H1 (cell line): Measurements from ENCODE around the gene CUX1. TPM values are rescaled to one million over a fixed set of nuclear protein-coding genes. Genes with fewer than 3 reads are reported as not detected.

ENCODE experiments used
- CTCF ChIA-PET: fragments of 300-600 bp; sonication (Branson Sonifier 250); formaldehyde crosslinking; loops from one replicate; lab custom pipeline; 2021; ENCODE audit not compliant: partially characterized antibody; lab: Charles Lee
- POLR2A ChIA-PET: fragments of 300-600 bp; sonication (Branson Sonifier 250); formaldehyde crosslinking; loops from one replicate; lab custom pipeline; 2021; ENCODE audit warnings: inconsistent platforms; ENCODE audit not compliant: partially characterized antibody; lab: Charles Lee
- DNase-seq, 2 experiments: peaks; one replicate each; pipeline versions ENCODE4 v3.0.0 to v3.0.0-alpha.2; 2010 to 2022; ENCODE audit warnings: low spot score in 2 of 2, low read depth in 1 of 2, mixed read lengths in 1 of 2
- FAIRE-seq: peaks from 2 replicates; lab custom pipeline; 2011; peaks lifted over from hg19 to GRCh38; lab: Jason Lieb, UNC
- H2AFZ ChIP-seq: 2 replicates; pipeline ENCODE4 v1.8.1; 2012; ENCODE audit warnings: low read length, inconsistent platforms
- H2AK5ac ChIP-seq: 2 replicates; pipeline ENCODE4 v1.6.1; 2013; ENCODE audit warnings: low read depth, low read length
- H2BK120ac ChIP-seq: replicated peaks from 2 replicates; pipeline ENCODE3; 2013; ENCODE audit warnings: low read depth, low read length, inconsistent platforms
- H2BK12ac ChIP-seq: 2 replicates; pipeline ENCODE4 v1.6.1; 2013; ENCODE audit warnings: low read depth, low read length
- H2BK15ac ChIP-seq: 2 replicates; pipeline ENCODE4 v1.6.1; 2013; ENCODE audit warnings: low read length
- H2BK20ac ChIP-seq: 2 replicates; pipeline ENCODE4 v1.6.1; 2013; ENCODE audit warnings: low read length
- H2BK5ac ChIP-seq: 2 replicates; pipeline ENCODE4 v1.6.1; 2013; ENCODE audit warnings: low read depth, low read length
- H3K14ac ChIP-seq: 2 replicates; pipeline ENCODE4 v1.6.1; 2013; ENCODE audit warnings: inconsistent platforms; ENCODE audit not compliant: insufficient read length
- H3K18ac ChIP-seq: 2 replicates; pipeline ENCODE4 v1.6.1; 2013; ENCODE audit warnings: low read length; ENCODE audit errors: extremely low read depth
- H3K23ac ChIP-seq: 2 replicates; pipeline ENCODE4 v1.6.1; 2013; ENCODE audit warnings: inconsistent platforms; ENCODE audit not compliant: insufficient read length
- H3K23me2 ChIP-seq: 2 replicates; pipeline ENCODE4 v1.6.1; 2013; ENCODE audit warnings: low read depth, low read length
- H3K27ac ChIP-seq: 2 replicates; pipeline ENCODE4 v1.6.1; 2011; ENCODE audit warnings: low read depth, low read length, inconsistent platforms
- H3K27me3 ChIP-seq, 4 experiments: replicated peaks in 1 of 4; 1 replicate in 1 of 4; 2 replicates in 3 of 4; pipeline versions ENCODE4 v1.6.1 to v1.8.1; 2011 to 2013; ENCODE audit warnings: low read length in 3 of 4, mild to moderate bottlenecking in 3 of 4, inconsistent platforms in 2 of 4, mixed read lengths in 2 of 4, moderate library complexity in 1 of 4; ENCODE audit not compliant: control insufficient read depth in 3 of 4, insufficient read depth in 3 of 4; ENCODE audit errors: extremely low read depth in 1 of 4
- H3K36me3 ChIP-seq, 4 experiments: 2 replicates each; pipeline versions ENCODE4 v1.6.1 to v1.8.1; 2011 to 2013; ENCODE audit warnings: mild to moderate bottlenecking in 4 of 4, low read length in 3 of 4, moderate library complexity in 2 of 4, control low read depth in 1 of 4, inconsistent platforms in 1 of 4; ENCODE audit not compliant: insufficient read depth in 4 of 4, control insufficient read depth in 2 of 4
- H3K4ac ChIP-seq: replicated peaks from 2 replicates; pipeline ENCODE3; 2013; ENCODE audit warnings: low read length, low read depth, mixed read lengths, inconsistent platforms; ENCODE audit not compliant: insufficient read length
- H3K4me1 ChIP-seq, 4 experiments: replicated peaks in 1 of 4; 1 replicate in 1 of 4; 2 replicates in 3 of 4; pipeline versions ENCODE4 v1.6.1 to v1.8.1; 2011 to 2013; ENCODE audit warnings: low read length in 3 of 4, inconsistent platforms in 2 of 4, mixed read lengths in 1 of 4; ENCODE audit not compliant: insufficient read depth in 4 of 4, control insufficient read depth in 3 of 4
- H3K4me2 ChIP-seq, 2 experiments: 2 replicates each; pipeline versions ENCODE4 v1.6.1 to v1.8.1; 2011 to 2013; ENCODE audit warnings: low read depth in 2 of 2, low read length in 2 of 2, control low read depth in 1 of 2, inconsistent platforms in 1 of 2, mild to moderate bottlenecking in 1 of 2; ENCODE audit not compliant: insufficient read depth in 1 of 2
- H3K4me3 ChIP-seq, 4 experiments: fragments of 200-600, 300-600 bp in 1 of 4; sonication (generic), shearing (Covaris generic), sonication (Bioruptor Twin) in 1 of 4; 2 replicates each; pipeline versions ENCODE4 v1.5.1 to v1.8.1; 2011 to 2016; ENCODE audit warnings: low read length in 4 of 4, low read depth in 3 of 4, control low read depth in 2 of 4, inconsistent platforms in 2 of 4, mild to moderate bottlenecking in 2 of 4, mixed read lengths in 1 of 4, moderate library complexity in 1 of 4; ENCODE audit not compliant: insufficient read depth in 2 of 4; ENCODE audit errors: extremely low read depth in 1 of 4
- H3K56ac ChIP-seq: replicated peaks from 2 replicates; pipeline ENCODE3; 2013; ENCODE audit warnings: low read depth, mild to moderate bottlenecking, mixed read lengths, low read length, inconsistent platforms; ENCODE audit not compliant: insufficient read length
- H3K79me1 ChIP-seq: 2 replicates; pipeline ENCODE4 v1.6.1; 2013; ENCODE audit warnings: low read depth, low read length, control low read depth
- H3K79me2 ChIP-seq, 2 experiments: 2 replicates each; pipeline versions ENCODE4 v1.6.1 to v1.8.1; 2012 to 2013; ENCODE audit warnings: low read length in 2 of 2, mild to moderate bottlenecking in 2 of 2, inconsistent platforms in 1 of 2; ENCODE audit not compliant: insufficient read depth in 2 of 2, control insufficient read depth in 1 of 2
- H3K9ac ChIP-seq, 4 experiments: replicated peaks in 1 of 4; 1 replicate in 1 of 4; 2 replicates in 3 of 4; pipeline versions ENCODE4 v1.6.1 to v1.8.1; 2011 to 2013; ENCODE audit warnings: low read depth in 3 of 4, low read length in 3 of 4, control low read depth in 2 of 4, mild to moderate bottlenecking in 2 of 4, moderate library complexity in 2 of 4, inconsistent platforms in 1 of 4; ENCODE audit errors: extremely low read depth in 1 of 4
- H3K9me3 ChIP-seq, 2 experiments: 2 replicates each; pipeline versions ENCODE4 v1.6.1 to v1.8.1; 2012 to 2013; ENCODE audit warnings: mild to moderate bottlenecking in 2 of 2, moderate library complexity in 2 of 2, control low read depth in 1 of 2, inconsistent platforms in 1 of 2, low read depth in 1 of 2, low read length in 1 of 2, mixed read lengths in 1 of 2; ENCODE audit not compliant: insufficient read depth in 2 of 2
- H4K20me1 ChIP-seq, 2 experiments: replicated peaks in 1 of 2; 2 replicates each; pipeline versions ENCODE3 to v1.8.1; 2011 to 2013; ENCODE audit warnings: inconsistent platforms in 2 of 2, low read length in 2 of 2, mild to moderate bottlenecking in 1 of 2; ENCODE audit not compliant: insufficient read depth in 2 of 2, control insufficient read depth in 1 of 2
- H4K5ac ChIP-seq: 2 replicates; pipeline ENCODE4 v1.6.1; 2013; ENCODE audit warnings: low read length, low read depth, mixed read lengths, inconsistent platforms; ENCODE audit not compliant: insufficient read length
- H4K8ac ChIP-seq: 2 replicates; pipeline ENCODE4 v1.8.0; 2013; ENCODE audit warnings: mild to moderate bottlenecking, moderate library complexity, low read length, inconsistent platforms; ENCODE audit not compliant: insufficient read depth; ENCODE audit errors: extremely low read depth
- H4K91ac ChIP-seq: replicated peaks from 2 replicates; pipeline ENCODE3; 2013; ENCODE audit warnings: low read length, mixed read lengths, inconsistent platforms; ENCODE audit not compliant: insufficient read length
- EGR1 ChIP-seq: IDR thresholded peaks from 2 replicates; pipeline ENCODE4 v1.6.1; 2011; ENCODE audit warnings: low read depth, low read length, borderline replicate concordance
- FOSL1 ChIP-seq: IDR thresholded peaks from 2 replicates; pipeline ENCODE4 v1.6.1; 2011; ENCODE audit warnings: mild to moderate bottlenecking, low read depth, low read length, moderate library complexity; ENCODE audit not compliant: insufficient read depth
- HDAC2 ChIP-seq, 2 experiments: fragments of 300-600 bp in 1 of 2; sonication (generic) in 1 of 2; IDR thresholded peaks; 2 replicates each; pipeline ENCODE4 v1.6.1; 2011 to 2012; ENCODE audit warnings: low read depth in 2 of 2, low read length in 2 of 2, mild to moderate bottlenecking in 2 of 2, moderate library complexity in 2 of 2, borderline replicate concordance in 1 of 2, inconsistent platforms in 1 of 2
- KDM1A ChIP-seq: fragments of 200-600, 300-600 bp; sonication (generic); IDR thresholded peaks from 2 replicates; pipeline ENCODE4 v1.7.1; 2016; ENCODE audit warnings: mild to moderate bottlenecking, low read length, borderline replicate concordance
- POU5F1 ChIP-seq: IDR thresholded peaks from 2 replicates; pipeline ENCODE4 v1.6.1; 2011; ENCODE audit warnings: low read depth, mild to moderate bottlenecking, low read length, moderate library complexity
- SAP30 ChIP-seq: fragments of 300-600 bp; sonication (generic); IDR thresholded peaks from 2 replicates; pipeline ENCODE4 v1.7.1; 2012; ENCODE audit warnings: low read length, moderate library complexity, mild to moderate bottlenecking, inconsistent platforms; ENCODE audit not compliant: insufficient read depth, insufficient replicate concordance
- TEAD4 ChIP-seq: IDR thresholded peaks from 2 replicates; pipeline ENCODE4 v1.6.1; 2012; ENCODE audit warnings: low read depth, low read length, inconsistent platforms, mixed read lengths
- WGBS, 2 experiments: shearing (Covaris generic) in 1 of 2; methylation state at CpG; one replicate each; pipeline versions ENCODE4 v1.1.6 to v1.1.7; 2013 to 2015; ENCODE audit warnings: low lambda C conversion rate in 2 of 2, mixed read lengths in 2 of 2, inconsistent platforms in 1 of 2, low coverage in 1 of 2, missing lambda C conversion rate in 1 of 2; ENCODE audit not compliant: insufficient replicate concordance in 2 of 2, insufficient coverage in 1 of 2, insufficient read length in 1 of 2; ENCODE audit errors: extremely low coverage in 1 of 2, missing lambda C conversion rate in 1 of 2; 5-methylcytosine and 5-hydroxymethylcytosine counted together
- polyA plus RNA-seq, 7 experiments: library from polyadenylated mRNA; depleted of rRNA in 3 of 7; stranded (reverse) in 5 of 7; unstranded in 2 of 7; fragments of >200 nt in 5 of 7; fragments of 200-250 nt in 2 of 7; gene quantifications; 1 replicate in 5 of 7; 2 replicates in 1 of 7; 4 replicates in 1 of 7; pipeline versions ENCODE4 v1.2.1 to v1.2.3, GENCODE V29; 2011 to 2013; ENCODE audit warnings: missing spikeins in 2 of 7, mixed read lengths in 2 of 7
- total RNA-seq: library from RNA; stranded (reverse); fragmentation: NEBNext Ultra II Directional; extraction: Animal tissue kit (Norgen Biotek cat#: 25700); gene quantifications from 2 replicates; pipeline ENCODE4 v1.2.1, GENCODE V29; 2021

CUX1 gene
- total and polyA plus RNA-seq, 2 of the 8 experiments (the other 6 are each of a cell fraction or from before 2014, with no cell fraction given), result 21.6 to 65.9 TPM

- H3K9ac ChIP-seq, result no peak overlapping the region
- no peak overlapping the region for H3K4ac ChIP-seq
- ChIA-PET POLR2A (interaction anchor here (1.0 to 1.1 kb wide), 2 partner anchors 19 to 23 kb away, joined by 3 to 5 read pairs; no protein-coding TSS in a partner anchor), CTCF (interaction anchor here (1.0 to 1.3 kb wide), 2 partner anchors 12 to 30 kb away, joined by 3 to 5 read pairs; no protein-coding TSS in a partner anchor)
- no peak overlapping the region for H2BK12ac ChIP-seq
- H3K9me3 ChIP-seq, result no peaks in the 10 kb centered on the region
- no peak overlapping the region for H2BK120ac ChIP-seq
- H2BK20ac ChIP-seq, result no peak overlapping the region
- no peak overlapping the region for H3K4me2 ChIP-seq
- H2AFZ ChIP-seq, result no peak overlapping the region
- peaks cover 0 to 8% (median 2%) of the 10 kb centered on the region in 4 experiments; a peak in 3 of 7 replicates for H3K4me1 ChIP-seq
- H3K27me3 ChIP-seq, result no peaks in the 10 kb centered on the region
- DNase-seq, result no peak
- no peak overlapping the region for H4K8ac ChIP-seq
- no peak overlapping the region for H3K23ac ChIP-seq
- WGBS, 2 experiments, result 85% methylated on average over 9 of the region's 9 CpGs; no CpG with 5 or more reads in 1 of the 2 experiments
- no peak overlapping the region for H2BK5ac ChIP-seq
- no peak overlapping the region for H2BK15ac ChIP-seq
- no peaks in the 10 kb centered on the region for H3K36me3 ChIP-seq
- no peak overlapping the region for H3K56ac ChIP-seq
- H2AK5ac ChIP-seq, result no peak overlapping the region; the same call in 1 of the 2 replicates
- no peak for TF ChIP-seq EGR1
- TF ChIP-seq FOSL1, result no peak
- TF ChIP-seq SAP30, result no peak
- no peak for TF ChIP-seq POU5F1
- TF ChIP-seq TEAD4, result no peak
- TF ChIP-seq KDM1A, result no peak
- TF ChIP-seq HDAC2 (IDR thresholded peaks at IDR 0.05; ENCODE audit: borderline replicate concordance in 1 of 2, low read depth in 2 of 2, low read length in 2 of 2), result no peak
- peaks cover 0 to 74% of the 10 kb centered on the region in 2 experiments; a peak in 2 of 4 replicates for H3K79me2 ChIP-seq
- no peak overlapping the region for H3K18ac ChIP-seq
- H3K23me2 ChIP-seq, result no peaks in the 10 kb centered on the region
- H4K5ac ChIP-seq, result no peak overlapping the region
- H3K79me1 ChIP-seq, result peaks cover 12% of the 10 kb centered on the region
- peaks cover 0 to 5% of the 10 kb centered on the region in 2 experiments for H4K20me1 ChIP-seq
- FAIRE-seq, result no peak
- H4K91ac ChIP-seq, result no peak overlapping the region
- no peak overlapping the region for H3K4me3 ChIP-seq
- H3K27ac ChIP-seq, result no peak overlapping the region
- no peak overlapping the region for H3K14ac ChIP-seq
These were observed 141.9 kb downstream of the CUX1 start for GRCh38 chr7:101959342-101959741.
